Activated effector memory CD4-positive, alpha-beta T cell treated with Interleukin-2 at 50 U/mL for 16 hours (primary cell): ENCODE data around the gene RFLNA.
"Not testable (repeated sequence)": the region's sequence is repeated elsewhere in the genome, so short reads cannot be mapped to it uniquely, and the experiment has no call there.

Experiments used
- DNase-seq: peaks from one replicate; pipeline ENCODE4 v3.0.0-alpha.2; 2020

RFLNA gene

DNA sequence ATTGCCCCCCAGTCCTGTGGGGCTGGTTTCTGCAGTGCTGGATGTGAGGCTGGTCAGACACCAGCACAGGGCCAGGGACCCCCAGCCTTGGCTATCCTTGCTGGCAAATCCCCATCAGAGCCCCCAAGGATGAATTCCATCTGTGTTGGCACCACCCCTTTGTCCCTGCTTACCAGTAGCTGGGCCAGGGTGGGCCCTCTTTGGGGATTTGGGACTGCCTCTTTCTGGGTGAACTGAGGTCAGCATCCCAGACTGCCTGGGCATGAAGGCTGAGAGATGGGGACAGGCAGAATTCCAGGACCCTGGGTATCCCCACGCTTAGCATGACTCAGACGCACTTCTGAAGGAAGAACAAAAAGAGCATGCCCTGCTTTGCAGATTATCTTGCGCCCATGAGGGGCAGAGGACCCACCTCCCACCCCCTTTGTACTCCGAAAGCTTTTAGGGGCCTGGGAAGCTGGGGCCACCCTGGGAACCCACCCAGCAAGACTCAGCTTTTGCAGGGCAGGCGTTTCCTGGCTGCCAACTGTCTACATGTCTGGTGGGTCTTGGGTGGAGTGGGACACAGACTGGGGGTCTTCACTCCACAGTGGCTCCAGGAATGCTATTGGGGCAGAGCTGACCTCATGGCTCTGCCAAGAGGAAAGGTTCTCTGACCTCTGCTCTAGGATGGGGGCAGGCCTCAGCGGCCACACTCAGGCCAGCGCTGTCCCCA, 26.8 kb downstream of the RFLNA start:
- no peak for DNase-seq

DNA sequence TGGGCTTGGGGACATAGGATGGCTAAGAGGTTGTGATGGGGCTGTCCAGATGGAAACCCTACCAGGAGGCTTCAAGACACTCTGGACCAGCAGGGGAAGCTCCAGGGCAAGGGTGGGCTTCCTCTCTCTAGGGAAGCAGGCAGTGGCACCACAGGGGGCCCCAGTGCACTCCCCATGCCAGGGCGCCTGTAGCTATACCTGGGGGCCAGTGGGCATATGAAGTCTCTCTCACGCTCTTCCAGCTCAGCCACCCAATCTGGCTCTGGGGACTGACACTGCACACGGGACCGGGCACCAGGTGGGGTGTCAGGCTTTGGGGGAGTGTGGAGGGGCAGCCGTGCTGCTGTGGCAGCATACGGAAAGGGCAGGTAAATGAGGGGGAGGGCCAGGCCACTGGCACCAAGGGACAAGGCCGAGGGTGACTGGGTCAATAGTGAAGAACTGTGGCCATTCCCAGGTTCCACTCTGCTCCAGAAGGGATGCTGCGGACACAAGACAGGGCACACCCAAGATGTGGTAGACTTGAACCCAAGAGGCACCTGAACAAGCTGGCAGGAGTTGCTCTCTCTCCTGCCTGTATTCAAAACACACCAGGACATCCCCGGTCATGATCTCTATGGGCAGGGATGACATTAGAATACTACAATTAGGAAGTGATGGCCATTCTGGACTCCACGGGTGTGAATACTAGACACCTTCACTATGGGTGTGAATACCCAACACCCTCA, 27.5 kb downstream of the RFLNA start:
- DNase-seq = no peak

DNA sequence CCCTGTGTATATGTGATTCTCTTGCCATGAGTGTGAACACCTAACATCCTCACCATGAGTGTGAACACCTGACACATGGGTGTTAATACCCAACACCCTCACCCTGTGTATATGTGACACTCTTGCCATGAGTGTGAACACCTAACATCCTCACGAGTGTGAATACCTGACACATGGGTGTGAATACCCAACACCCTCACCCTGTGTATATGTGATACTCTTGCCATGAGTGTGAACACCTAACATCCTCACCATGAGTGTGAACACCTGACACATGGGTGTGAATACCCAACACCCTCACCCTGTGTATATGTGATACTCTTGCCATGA, 28.1 kb downstream of the RFLNA start:
- DNase-seq = not testable (repeated sequence)

DNA sequence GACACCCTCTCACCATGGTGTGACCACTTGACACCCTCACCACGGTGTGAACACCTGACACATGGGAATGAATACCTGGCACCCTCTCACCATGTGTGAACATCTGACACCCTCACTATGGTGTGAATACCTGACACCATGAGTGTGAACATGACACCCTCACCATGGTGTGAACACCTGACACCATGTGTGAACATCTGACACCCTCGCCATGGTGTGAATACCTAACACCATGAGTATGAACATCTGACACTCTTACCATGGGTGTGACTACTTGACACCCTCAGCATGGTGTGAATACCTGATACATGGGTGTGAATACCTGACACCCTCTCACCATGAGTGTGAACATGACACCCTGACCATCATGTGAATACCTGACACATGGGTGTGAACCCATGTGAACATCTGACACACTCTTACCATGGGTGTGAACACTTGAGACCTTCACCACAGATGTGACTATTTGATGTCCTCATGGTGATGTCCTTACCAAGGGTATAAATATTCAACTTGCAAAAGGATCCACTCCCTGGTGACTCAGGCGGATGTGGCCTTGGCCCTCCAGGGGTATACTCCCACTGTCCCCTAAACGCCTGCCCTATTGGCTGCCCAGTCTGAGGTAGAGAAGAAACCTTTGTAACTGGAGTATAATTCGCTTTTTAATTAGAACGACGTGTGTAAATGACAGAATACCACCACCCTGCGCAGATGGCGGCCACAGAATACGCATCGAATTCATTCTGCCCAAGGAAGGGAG, 29.1 kb downstream of the RFLNA start:
- no peak for DNase-seq

DNA sequence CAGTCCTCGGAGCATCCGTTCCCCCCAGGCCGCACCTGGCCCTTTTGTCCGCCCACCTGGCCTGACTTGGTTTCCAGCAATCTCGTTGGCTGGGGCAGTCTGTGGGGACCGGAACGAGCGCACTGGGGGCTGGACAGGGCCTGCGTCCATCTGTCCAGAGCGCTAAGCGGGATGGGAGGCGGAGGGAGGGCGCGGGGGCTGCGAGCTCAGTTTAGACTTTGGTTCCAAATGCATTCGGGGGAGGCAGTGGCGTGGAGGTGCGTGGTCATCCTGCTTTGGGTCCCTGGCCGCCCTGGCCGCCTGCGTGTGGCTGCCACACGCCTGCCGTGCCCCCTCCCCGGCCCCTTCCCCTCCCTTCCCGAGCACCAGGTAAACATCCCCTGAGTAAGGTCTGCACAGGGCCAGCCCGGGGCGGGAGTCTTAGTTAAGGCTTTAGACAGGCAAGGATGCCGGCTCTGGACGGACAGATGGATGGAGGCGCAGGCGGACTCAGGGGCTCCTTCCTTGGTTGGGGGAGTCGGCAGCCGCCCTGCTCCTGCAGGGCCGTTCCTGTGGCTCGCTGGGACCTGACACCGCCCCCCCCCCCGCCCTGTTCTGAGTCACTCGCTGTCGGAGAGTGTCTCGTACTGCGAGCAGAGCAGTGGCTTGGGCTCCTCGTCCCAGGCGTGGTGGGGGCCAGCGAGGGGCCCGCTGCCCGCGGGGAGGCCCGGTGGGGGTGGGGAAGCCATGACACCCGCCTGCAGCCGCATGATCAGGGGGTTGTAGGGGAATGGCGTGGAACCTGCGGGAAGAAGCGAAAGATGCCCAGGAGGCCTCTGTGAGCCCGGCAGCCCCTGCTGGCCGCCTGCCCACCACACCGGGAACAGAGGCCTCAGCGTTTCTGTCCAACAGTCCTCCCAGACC, 30.2 kb downstream of the RFLNA start:
- DNase-seq = no peak

DNA sequence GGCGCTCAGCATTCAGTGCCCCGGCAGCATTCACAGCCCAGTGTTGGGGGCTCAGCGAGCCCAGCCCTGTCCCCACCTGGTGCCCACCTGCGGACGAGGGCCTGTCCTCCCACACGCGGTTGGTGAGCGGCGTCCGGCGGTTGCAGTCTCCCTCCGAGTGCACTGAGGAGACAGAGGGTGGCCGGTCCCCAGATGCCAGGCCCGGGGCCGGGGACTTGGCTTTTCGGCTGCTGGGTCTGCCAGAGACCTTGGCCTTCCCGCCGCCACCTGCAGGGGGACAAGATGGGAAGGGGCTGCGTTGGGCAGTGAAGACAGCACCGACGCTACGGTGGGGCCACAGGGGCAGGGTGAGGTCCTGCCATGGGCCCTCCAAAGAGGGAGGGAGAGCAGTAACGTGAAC, 31.2 kb downstream of the RFLNA start:
- DNase-seq = no peak

DNA sequence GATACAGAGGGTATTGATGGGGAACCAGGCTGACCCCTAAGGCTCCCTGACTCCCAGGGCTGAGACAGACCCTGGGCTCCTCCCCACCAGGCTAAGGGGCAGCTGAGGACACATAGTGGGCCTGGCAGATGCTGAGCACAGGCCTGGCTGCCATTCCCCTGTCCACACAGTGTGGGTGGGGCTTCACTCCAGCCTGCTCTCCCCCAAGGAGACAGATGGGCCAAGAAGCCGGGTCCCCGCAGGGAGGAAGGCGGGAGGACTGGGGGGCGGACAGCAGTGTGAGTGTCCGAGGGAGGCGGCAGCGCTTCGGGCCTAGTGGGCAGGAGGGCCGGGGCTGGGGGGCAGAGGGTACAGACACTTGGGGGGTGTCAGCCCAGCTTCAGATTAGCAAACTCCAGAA, 32.0 kb downstream of the RFLNA start:
- no peak for DNase-seq

DNA sequence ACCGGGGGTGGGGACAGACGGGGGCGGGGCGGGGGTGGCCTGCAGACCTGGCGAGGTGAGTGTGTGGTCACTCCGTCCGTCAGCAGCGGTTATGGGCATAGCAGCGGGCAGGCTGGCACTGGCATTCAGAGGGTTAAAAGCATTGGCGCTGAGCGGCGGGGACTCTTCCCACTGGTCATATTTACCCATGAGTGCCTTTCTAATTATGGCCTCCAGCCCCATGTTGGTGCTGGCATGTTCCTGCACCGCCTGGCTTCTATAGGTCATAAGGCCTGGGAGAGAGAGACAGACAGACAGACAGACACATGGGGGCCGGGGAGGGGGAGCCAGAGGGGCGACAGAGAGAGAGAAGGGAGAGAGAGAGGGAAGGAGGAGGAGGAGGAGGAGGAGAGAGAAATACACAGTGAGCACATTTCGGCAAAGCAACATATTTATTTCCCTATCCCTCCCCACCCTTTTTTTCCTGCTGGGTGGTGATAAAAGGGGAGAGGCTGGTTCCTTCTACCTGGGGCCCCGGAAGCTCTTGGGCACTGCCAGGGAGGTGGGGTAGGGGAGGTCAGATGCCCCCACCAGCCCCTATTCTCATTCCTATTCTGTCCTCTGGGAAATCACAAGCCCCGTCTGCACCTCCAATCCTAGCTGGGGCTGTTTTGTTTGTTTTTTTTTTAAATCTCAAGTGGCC, 32.6 kb downstream of the RFLNA start:
- DNase-seq = no peak

DNA sequence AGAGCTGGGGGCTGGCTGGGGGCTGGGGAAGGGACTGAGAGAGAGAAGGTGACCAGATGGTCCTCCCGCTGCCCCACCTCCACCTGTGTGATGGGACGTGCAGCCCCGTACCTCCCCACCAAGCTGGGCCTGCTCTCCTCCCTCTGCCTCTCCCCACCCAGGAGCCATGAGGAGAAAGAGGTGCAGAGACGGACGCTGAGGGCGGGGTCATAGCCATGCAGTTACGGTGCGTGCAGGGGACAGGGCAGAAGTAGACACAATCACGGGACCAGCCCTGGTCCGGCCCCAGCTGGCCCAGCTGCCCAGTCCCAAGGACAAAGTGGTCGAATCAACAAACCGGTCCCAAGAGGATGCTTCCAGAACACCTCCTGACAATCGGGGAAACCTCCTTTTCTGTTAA, 33.2 kb downstream of the RFLNA start:
- DNase-seq = no peak

DNA sequence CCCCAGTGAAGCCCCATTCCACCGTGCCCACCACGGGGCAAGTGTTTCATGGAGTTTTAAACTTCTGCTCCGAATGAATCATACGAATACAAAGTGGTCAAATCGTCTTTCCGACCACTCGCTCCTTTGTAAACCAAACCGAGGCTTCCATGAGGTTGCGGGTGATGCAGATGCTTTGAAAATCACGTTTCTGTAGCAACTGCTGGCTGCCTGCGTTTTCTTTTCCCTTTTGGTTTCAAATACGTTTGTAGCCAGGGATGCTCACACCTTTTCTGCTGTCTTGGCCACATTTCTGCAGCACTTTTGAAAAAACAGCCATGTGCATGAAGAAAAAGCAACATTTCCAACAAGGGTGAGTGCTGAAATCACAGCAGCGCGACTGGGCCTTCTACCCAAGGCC, 33.7 kb downstream of the RFLNA start:
- no peak for DNase-seq

DNA sequence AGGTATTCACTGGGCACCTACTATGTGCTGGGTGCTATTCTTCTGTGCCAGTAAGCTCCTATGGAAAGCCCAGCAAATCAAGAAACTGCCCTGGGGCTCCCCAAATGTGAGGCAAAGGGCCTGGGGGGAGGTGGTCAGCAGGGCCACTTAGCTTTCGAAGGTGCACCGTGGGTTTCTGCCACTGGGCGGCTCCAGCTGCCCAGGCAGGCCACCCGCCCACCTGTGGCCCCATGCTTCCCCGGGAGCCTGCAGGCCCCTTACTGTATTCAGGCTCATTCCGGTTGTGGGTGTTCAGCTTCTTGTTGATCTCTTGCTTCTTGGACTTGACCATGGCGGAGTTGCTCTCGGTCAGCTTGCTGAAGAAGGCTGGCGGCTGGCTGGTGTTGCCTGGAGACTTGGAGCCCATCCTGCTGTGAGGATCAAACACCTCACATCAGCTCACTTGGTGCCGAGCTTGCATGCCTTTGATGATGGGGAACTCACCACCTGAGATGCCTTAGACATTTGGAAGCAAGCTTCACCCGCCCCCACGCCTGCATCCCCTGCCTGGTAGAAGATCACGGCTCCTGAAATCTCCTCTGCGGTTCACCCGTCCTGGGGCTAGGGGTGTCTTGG, 37.3 kb downstream of the RFLNA start:
- DNase-seq = no peak

DNA sequence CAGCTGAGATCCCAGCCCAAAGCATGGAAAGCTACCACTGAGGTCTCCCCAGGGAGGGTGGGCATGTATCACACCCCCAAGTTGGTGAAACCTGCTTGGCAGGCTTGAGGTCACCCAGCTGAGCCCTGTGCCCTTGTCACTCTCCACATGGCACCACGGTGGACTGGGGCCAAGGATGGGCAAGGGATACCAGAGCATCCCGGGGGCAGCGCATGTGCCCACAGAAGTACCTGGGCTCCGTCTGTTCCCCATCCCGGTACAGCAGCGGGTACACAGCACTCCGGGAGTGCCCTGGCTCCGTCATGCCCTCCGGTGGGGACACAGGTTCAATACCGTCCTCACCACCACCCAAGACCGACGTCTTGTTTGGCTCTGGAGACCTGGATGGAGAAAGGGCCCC, 38.0 kb downstream of the RFLNA start:
- DNase-seq = no peak

DNA sequence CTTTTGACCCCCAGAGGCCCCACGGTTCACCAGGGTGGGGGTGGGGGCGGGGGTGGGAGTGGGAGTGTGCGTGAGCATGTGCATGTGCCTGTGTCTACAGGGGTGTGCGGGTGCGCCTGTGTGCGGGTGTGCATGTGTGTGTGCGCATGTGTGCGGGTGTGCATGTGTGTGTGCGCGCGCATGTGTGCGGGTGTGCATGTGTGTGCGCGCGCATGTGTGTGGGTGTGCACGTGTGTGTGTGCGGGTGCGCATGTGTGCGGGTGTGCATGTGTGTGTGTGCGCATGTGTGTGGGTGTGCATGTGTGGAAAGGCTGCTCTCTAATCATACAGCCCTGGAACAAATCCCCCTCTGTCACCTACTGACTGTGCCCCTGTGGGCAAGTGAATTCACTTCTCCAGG, 38.8 kb downstream of the RFLNA start:
- DNase-seq = no peak

DNA sequence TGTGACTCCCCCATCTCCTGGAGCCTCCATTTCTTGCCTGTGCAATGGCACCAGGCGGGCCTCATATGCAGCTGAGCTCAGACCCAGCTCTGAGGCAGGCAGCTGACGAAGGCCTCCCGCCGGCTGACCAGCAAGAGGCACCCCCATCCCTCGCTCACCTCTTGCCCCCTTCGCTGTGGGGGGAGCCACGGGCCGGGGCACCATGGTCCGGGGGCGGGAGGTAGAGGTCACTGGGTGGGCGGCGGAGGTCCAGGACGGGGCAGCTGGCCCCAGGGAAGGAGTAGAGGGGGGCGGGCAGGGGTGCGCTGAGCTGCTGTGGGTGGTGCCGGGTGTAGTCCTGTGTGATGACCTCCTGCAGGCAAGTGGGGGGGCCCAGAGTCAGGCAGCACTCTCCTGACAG, 39.4 kb downstream of the RFLNA start:
- DNase-seq = no peak

DNA sequence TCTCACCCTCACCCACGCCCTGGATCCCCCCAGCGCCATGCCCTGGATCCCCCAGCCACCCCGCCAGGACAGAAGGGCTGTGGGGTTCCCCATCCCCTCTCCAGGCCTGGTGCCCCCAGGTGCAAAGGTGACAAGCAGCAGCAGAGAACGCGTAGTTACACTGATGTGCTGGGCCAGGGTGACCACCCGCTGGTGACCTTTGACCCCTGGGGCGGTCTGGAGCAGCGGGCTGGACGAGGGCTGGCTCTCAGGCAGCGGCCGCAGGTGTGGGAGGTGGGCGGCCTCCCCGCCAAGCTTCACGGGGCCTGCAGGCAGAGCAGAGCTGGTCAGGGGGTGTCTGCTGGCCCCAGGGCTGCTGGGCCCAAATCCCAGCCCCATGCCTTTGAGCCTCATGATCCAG, 40.1 kb downstream of the RFLNA start:
- no peak for DNase-seq

DNA sequence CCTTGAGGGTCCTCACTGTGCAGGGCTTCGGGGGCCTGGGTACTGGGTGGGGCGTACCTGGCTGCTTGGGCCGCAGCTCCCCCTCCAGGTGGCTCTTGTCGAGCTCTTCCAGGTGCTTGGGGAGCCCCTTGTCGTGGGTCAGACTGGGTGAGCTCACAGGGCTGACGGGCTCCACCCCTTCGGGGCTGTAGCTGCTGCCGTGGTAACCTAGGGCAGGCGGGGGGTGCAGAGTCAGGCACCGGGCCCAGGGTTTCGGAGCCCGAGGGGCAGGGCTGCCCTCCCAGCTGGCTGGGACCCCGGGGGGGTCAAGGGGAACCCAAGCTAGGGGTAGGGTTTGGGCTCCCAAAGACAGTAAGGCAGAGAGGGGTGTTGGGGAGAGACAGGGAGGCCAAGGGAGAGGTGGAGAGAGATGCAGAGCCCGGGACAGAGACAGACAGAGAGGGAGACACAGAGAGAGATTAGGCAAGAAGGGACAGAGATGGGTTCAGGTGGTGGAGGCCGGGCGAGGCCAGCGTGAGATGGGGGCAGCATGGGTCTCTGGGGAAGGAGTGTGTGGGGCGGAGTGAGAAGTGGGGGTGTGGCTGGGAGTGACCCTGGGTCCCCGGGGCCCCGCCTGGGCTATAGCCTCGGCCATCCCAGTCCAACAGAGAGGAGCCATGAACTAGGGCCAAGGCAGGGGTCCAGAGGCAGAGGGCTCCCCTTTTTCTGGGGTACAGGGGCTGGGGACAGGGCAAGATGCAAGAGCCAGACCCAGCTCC, 40.7 kb downstream of the RFLNA start:
- DNase-seq = no peak

DNA sequence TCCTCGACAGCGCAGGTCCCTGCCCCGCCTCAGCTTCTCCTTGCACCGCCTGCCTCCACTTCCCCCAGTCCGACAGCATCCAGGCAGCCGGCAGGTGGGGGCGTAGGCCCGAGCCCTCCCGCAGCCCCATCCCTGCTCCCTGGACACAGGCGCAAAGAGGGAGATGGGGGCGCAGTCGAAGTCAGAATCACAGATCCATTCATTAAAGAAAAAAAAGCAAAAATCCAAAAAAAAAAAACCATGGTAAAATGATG, 41.2 kb downstream of the RFLNA start:
- no peak for DNase-seq

DNA sequence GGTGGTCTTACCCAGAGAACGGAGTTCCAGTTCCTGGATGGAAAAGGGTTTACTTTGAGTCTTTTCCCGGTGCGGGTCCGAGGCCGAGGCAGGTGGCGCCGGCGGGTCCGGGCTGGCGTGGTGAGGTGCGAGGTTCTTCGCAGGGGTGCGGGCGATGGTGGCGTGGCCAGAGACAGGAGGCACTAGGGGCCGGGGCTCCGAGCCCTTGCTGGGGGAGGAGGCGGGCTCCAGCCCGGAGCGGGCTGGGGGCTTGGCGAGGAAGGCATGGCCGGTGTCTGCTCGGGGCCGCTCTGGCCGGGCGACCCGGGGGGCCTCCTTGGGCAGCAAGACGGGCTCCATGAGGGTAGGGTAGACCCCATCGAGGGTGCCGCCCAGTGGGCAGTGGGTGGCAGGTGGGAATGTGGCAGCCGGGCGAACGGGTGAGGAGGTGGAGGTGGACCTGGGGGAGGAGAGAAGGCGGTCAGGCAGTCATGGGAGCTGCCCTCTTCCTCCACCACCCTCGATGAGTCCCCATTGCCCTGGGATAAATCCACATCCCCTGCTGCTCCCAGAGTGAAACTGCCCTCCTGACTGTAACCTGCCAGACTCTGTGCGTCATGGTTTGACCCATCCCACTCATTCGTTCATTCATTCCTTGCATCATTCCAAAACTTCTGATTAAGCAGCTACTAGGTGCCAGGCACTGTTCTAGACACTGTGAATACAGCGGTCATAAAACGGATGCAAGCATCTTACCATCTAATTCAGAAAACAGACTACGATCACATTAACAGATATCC, 42.0 kb downstream of the RFLNA start:
- no peak for DNase-seq

DNA sequence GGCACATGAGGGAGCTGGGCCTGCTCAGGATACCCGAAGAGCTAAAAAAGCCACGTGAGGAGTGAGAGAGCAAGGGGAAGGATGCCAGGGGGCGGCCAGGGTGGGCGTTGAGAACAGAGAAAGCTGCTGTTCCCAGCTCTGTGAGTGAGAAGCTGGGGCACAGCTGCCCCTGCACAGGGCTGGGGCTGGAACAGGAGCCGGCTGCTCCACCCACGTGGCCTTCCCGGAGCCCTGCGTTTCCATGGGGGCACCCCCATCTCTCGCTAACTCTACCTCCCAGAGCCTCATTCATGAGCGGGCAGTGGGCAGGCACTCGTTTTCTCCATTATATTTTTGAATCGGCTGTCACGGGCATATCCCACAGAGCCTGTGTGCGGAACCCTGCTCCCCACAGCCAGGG, 42.7 kb downstream of the RFLNA start:
- no peak for DNase-seq

DNA sequence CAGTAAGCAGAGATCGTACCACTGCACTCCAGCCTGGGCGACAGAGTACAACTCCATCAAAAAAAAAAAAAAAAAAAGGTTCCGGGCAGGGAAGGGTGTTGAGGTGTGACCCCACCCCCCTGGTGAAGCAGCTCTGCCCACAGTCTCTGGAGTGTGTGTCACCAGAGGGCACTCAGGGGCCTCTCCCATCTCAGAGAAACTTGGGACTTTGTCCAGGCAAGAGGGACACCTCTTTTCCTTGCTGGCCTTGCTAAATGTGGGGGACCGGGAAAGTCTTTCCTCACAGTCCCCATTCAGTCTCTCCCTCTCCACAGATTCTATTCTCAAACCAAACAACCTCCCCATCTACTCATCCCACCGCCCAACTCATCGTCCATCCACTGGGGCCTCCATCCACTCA, 43.6 kb downstream of the RFLNA start:
- no peak for DNase-seq
